Astrocyte (in vitro differentiated cells and primary cell): ENCODE results near the gene PDX1. TPM values are rescaled to one million over a fixed set of nuclear protein-coding genes. Genes with fewer than 3 reads are reported as not detected.

Source experiments
- DNase-seq: peaks from one replicate; pipeline ENCODE4 v3.0.0-alpha.2; 2010; ENCODE audit warnings: low read depth
- FAIRE-seq: peaks from 2 replicates; lab custom pipeline; 2011; peaks lifted over from hg19 to GRCh38; lab: Jason Lieb, UNC
- H2AFZ ChIP-seq: 2 replicates; pipeline ENCODE4 v1.6.0; 2012; ENCODE audit warnings: low read depth, low read length, inconsistent platforms
- H3K27ac ChIP-seq: 2 replicates; pipeline ENCODE4 v1.5.1; 2011; ENCODE audit warnings: low read depth, low read length, inconsistent platforms
- H3K27me3 ChIP-seq: 2 replicates; pipeline ENCODE4 v1.6.0; 2011; ENCODE audit warnings: low read length, inconsistent platforms; ENCODE audit not compliant: insufficient read depth
- H3K36me3 ChIP-seq: 2 replicates; pipeline ENCODE4 v1.5.1; 2011; ENCODE audit warnings: low read length, inconsistent platforms; ENCODE audit not compliant: insufficient read depth
- H3K4me1 ChIP-seq: 2 replicates; pipeline ENCODE4 v1.5.1; 2011; ENCODE audit warnings: low read length, inconsistent platforms; ENCODE audit not compliant: insufficient read depth
- H3K4me2 ChIP-seq: 2 replicates; pipeline ENCODE4 v1.6.0; 2012; ENCODE audit warnings: low read length, inconsistent platforms
- H3K4me3 ChIP-seq: 2 replicates; pipeline ENCODE4 v1.5.1; 2011; ENCODE audit warnings: low read depth, mild to moderate bottlenecking, low read length, inconsistent platforms; ENCODE audit not compliant: insufficient read depth
- H3K79me2 ChIP-seq: 2 replicates; pipeline ENCODE4 v1.6.0; 2012; ENCODE audit warnings: mild to moderate bottlenecking, low read length, inconsistent platforms; ENCODE audit not compliant: insufficient read depth
- H3K9ac ChIP-seq: 2 replicates; pipeline ENCODE4 v1.6.0; 2012; ENCODE audit warnings: mild to moderate bottlenecking, low read length, inconsistent platforms
- H3K9me3 ChIP-seq: 2 replicates; pipeline ENCODE4 v1.5.1; 2012; ENCODE audit warnings: low read depth, mild to moderate bottlenecking, low read length, inconsistent platforms; ENCODE audit not compliant: insufficient read depth
- H4K20me1 ChIP-seq: 2 replicates; pipeline ENCODE4 v1.6.0; 2012; ENCODE audit warnings: low read length, inconsistent platforms; ENCODE audit not compliant: insufficient read depth
- H3K27ac Mint-ChIP-seq: one replicate; pipeline ENCODE4 v1.8.0; 2021; ENCODE audit warnings: mild to moderate bottlenecking, mixed read lengths; ENCODE audit not compliant: unreplicated experiment
- H3K27me3 Mint-ChIP-seq: one replicate; pipeline ENCODE4 v1.8.0; 2021; ENCODE audit warnings: low read depth, mixed read lengths; ENCODE audit not compliant: unreplicated experiment
- H3K36me3 Mint-ChIP-seq: one replicate; pipeline ENCODE4 v1.8.0; 2021; ENCODE audit warnings: low read depth, mixed read lengths; ENCODE audit not compliant: unreplicated experiment
- H3K4me1 Mint-ChIP-seq: one replicate; pipeline ENCODE4 v1.8.0; 2021; ENCODE audit warnings: low read depth, mixed read lengths; ENCODE audit not compliant: unreplicated experiment
- H3K4me3 Mint-ChIP-seq: one replicate; pipeline ENCODE4 v1.8.0; 2021; ENCODE audit warnings: mild to moderate bottlenecking, moderate library complexity, mixed read lengths; ENCODE audit not compliant: unreplicated experiment
- H3K9me3 Mint-ChIP-seq: one replicate; pipeline ENCODE4 v1.8.0; 2021; ENCODE audit warnings: mild to moderate bottlenecking, mixed read lengths; ENCODE audit not compliant: unreplicated experiment
- EZH2 ChIP-seq: IDR thresholded peaks from 2 replicates; pipeline ENCODE4 v1.6.1; 2012; ENCODE audit warnings: mild to moderate bottlenecking, low read length, inconsistent platforms; ENCODE audit not compliant: insufficient read depth
- total RNA-seq: library from RNA; stranded (reverse); gene quantifications from 2 replicates; pipeline ENCODE4 v1.2.1, GENCODE V29; 2021
- TF ChIP-seq, protein P1 (sequence below): IDR thresholded peaks from 2 replicates; pipeline ENCODE4 v1.5.1; 2011; ENCODE audit warnings: low read depth, mild to moderate bottlenecking, inconsistent platforms, low read length, moderate library complexity; ENCODE audit not compliant: insufficient read depth

Gene PDX1
- total RNA-seq, 1 donor from 2014 or later: not detected

GRCh38 chr13:27926644-27927434, 7.0 kb downstream of the PDX1 start:
- H3K27me3 Mint-ChIP-seq: peaks cover 95% of the 10 kb centered on the region
- no peak overlapping the region for H3K4me3 Mint-ChIP-seq
- Histone ChIP-seq H3K79me2 (no peaks in the 10 kb centered on the region), H3K4me3 (no peak overlapping the region), H3K27ac (no peak overlapping the region), H3K9me3 (no peaks in the 10 kb centered on the region), H2AFZ (no peak overlapping the region), H4K20me1 (no peaks in the 10 kb centered on the region), H3K4me1 (no peaks in the 10 kb centered on the region), H3K9ac (no peak overlapping the region), H3K27me3 (peaks cover 87% of the 10 kb centered on the region), H3K4me2 (no peak overlapping the region), H3K36me3 (no peaks in the 10 kb centered on the region)
- DNase-seq (no peak), FAIRE-seq (no peak)
- H3K27ac Mint-ChIP-seq: peak overlapping the region; percentile 47
- TF ChIP-seq EZH2: no peak
- TF ChIP-seq, protein P1, sequence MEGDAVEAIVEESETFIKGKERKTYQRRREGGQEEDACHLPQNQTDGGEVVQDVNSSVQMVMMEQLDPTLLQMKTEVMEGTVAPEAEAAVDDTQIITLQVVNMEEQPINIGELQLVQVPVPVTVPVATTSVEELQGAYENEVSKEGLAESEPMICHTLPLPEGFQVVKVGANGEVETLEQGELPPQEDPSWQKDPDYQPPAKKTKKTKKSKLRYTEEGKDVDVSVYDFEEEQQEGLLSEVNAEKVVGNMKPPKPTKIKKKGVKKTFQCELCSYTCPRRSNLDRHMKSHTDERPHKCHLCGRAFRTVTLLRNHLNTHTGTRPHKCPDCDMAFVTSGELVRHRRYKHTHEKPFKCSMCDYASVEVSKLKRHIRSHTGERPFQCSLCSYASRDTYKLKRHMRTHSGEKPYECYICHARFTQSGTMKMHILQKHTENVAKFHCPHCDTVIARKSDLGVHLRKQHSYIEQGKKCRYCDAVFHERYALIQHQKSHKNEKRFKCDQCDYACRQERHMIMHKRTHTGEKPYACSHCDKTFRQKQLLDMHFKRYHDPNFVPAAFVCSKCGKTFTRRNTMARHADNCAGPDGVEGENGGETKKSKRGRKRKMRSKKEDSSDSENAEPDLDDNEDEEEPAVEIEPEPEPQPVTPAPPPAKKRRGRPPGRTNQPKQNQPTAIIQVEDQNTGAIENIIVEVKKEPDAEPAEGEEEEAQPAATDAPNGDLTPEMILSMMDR: no peak
- peaks cover 45% of the 10 kb centered on the region for H3K9me3 Mint-ChIP-seq
- no peaks in the 10 kb centered on the region for H3K36me3 Mint-ChIP-seq
- no peaks in the 10 kb centered on the region for H3K4me1 Mint-ChIP-seq

- Mint-ChIP-seq H3K36me3 (no peaks in the 10 kb centered on the region), H3K27me3 (peaks cover 93% of the 10 kb centered on the region), H3K9me3 (peaks cover 45% of the 10 kb centered on the region), H3K27ac (no peak overlapping the region), H3K4me1 (no peaks in the 10 kb centered on the region), H3K4me3 (no peak overlapping the region)
- Histone ChIP-seq H3K79me2 (no peaks in the 10 kb centered on the region), H3K36me3 (no peaks in the 10 kb centered on the region), H3K27ac (no peak overlapping the region), H3K9ac (no peak overlapping the region), H3K4me2 (no peak overlapping the region), H2AFZ (no peak overlapping the region), H4K20me1 (no peaks in the 10 kb centered on the region), H3K4me3 (no peak overlapping the region), H3K9me3 (no peaks in the 10 kb centered on the region), H3K4me1 (no peaks in the 10 kb centered on the region), H3K27me3 (peaks cover 79% of the 10 kb centered on the region)
- DNase-seq (no peak), FAIRE-seq (no peak)
- peak; percentile 84 for TF ChIP-seq EZH2
- TF ChIP-seq, protein P1: no peak
These were observed 7.9 kb downstream of the PDX1 start for GRCh38 chr13:27927444-27928352.
